GM23248 (cell line): ENCODE results near the gene MAN2B2. TPM values are rescaled to one million over a fixed set of nuclear protein-coding genes. Genes with fewer than 3 reads are reported as not detected.

Experiments
- DNase-seq: peaks from one replicate; pipeline ENCODE4 v3.0.0-alpha.2; 2015
- H2AFZ ChIP-seq: fragments of 200-600 bp; sonication (generic); 2 replicates; pipeline ENCODE4 v1.6.1; 2016; ENCODE audit warnings: antibody characterized with exemption
- H3F3A ChIP-seq: fragments of 200-600 bp; sonication (generic); 2 replicates; pipeline ENCODE4 v1.6.1; 2016; ENCODE audit warnings: mild to moderate bottlenecking, antibody characterized with exemption, mixed run types; ENCODE audit not compliant: insufficient read depth
- H3K27ac ChIP-seq: fragments of 200-600 bp; sonication (generic); 2 replicates; pipeline ENCODE4 v1.5.1; 2016; ENCODE audit warnings: mild to moderate bottlenecking
- H3K27me3 ChIP-seq: fragments of 200-600 bp; sonication (generic); replicated peaks from 2 replicates; pipeline ENCODE4 v1.6.1; 2016; ENCODE audit warnings: mild to moderate bottlenecking; ENCODE audit not compliant: insufficient read depth
- H3K36me3 ChIP-seq: fragments of 200-600 bp; sonication (generic); 2 replicates; pipeline ENCODE4 v1.6.1; 2016; ENCODE audit warnings: low read depth, mild to moderate bottlenecking
- H3K4me1 ChIP-seq: fragments of 200-600 bp; sonication (generic); 2 replicates; pipeline ENCODE4 v1.6.1; 2016; ENCODE audit warnings: mild to moderate bottlenecking; ENCODE audit not compliant: insufficient read depth
- H3K4me2 ChIP-seq: fragments of 200-600 bp; sonication (generic); one replicate; pipeline ENCODE4 v1.6.1; 2016; ENCODE audit warnings: mild to moderate bottlenecking; ENCODE audit not compliant: unreplicated experiment
- H3K4me3 ChIP-seq: fragments of 200-600 bp; sonication (generic); 2 replicates; pipeline ENCODE4 v1.5.1; 2016; ENCODE audit warnings: mild to moderate bottlenecking
- H3K79me2 ChIP-seq: fragments of 200-600 bp; sonication (generic); 2 replicates; pipeline ENCODE4 v1.6.1; 2016; ENCODE audit warnings: mild to moderate bottlenecking; ENCODE audit not compliant: insufficient read depth
- H3K9ac ChIP-seq: fragments of 200-600 bp; sonication (generic); 2 replicates; pipeline ENCODE4 v1.6.1; 2016; ENCODE audit warnings: mild to moderate bottlenecking
- H3K9me2 ChIP-seq: fragments of 200-600 bp; sonication (generic); 2 replicates; pipeline ENCODE4 v1.6.1; 2016; ENCODE audit warnings: mixed run types, mild to moderate bottlenecking, moderate library complexity; ENCODE audit not compliant: insufficient read depth
- H3K9me3 ChIP-seq: fragments of 200-600 bp; sonication (generic); one replicate; pipeline ENCODE4 v1.6.1; 2017; ENCODE audit warnings: low read depth
- H4K20me1 ChIP-seq: fragments of 200-600 bp; sonication (generic); 2 replicates; pipeline ENCODE4 v1.6.0; 2016; ENCODE audit not compliant: insufficient read depth
- EZH2 ChIP-seq: fragments of 200-600 bp; sonication (generic); IDR thresholded peaks from 2 replicates; pipeline ENCODE4 v1.6.1; 2018; ENCODE audit warnings: antibody characterized with exemption, mild to moderate bottlenecking; ENCODE audit not compliant: insufficient read depth, poor library complexity, severe bottlenecking
- EZH2phosphoT487 ChIP-seq: fragments of 200-600 bp; sonication (generic); IDR thresholded peaks from 2 replicates; pipeline ENCODE4 v1.6.1; 2018; ENCODE audit warnings: antibody characterized with exemption, moderate library complexity, mild to moderate bottlenecking, low read depth; ENCODE audit not compliant: insufficient read depth
- WGBS, 2 experiments: methylation state at CpG; one replicate each; pipeline ENCODE4 v1.1.6; 2015 to 2017; ENCODE audit warnings: low lambda C conversion rate in 2 of 2, low coverage in 1 of 2; ENCODE audit errors: missing lambda C conversion rate in 2 of 2; 5-methylcytosine and 5-hydroxymethylcytosine counted together
- in situ Hi-C: fragments of 300-500 bp; cut with MboI; formaldehyde crosslinking; loops from 2 replicates; pipeline ENCODE4 v1.15.0; 2020
- polyA plus RNA-seq: library from polyadenylated mRNA; unstranded; fragments of >200 nt; fragmentation: Nextera tagmentation; extraction: Ambion mirVana; gene quantifications from 2 replicates; pipeline ENCODE4 v1.2.1, GENCODE V29; 2016
- total RNA-seq: library from RNA; depleted of rRNA; stranded (reverse); fragments of >200 nt; shearing (Covaris generic); gene quantifications from 2 replicates; pipeline ENCODE4 v1.2.3, GENCODE V29; 2014

The MAN2B2 gene
- total and polyA plus RNA-seq, 2 experiments from 2014 or later = 28.7 to 40.1 TPM

GRCh38 chr4:6534618-6535328 lies 40.2 kb upstream of the MAN2B2 start:
- no peaks in the 10 kb centered on the region for H4K20me1 ChIP-seq
- H3K9me2 ChIP-seq = no peaks in the 10 kb centered on the region
- H3K4me3 ChIP-seq = no peak overlapping the region
- no peaks in the 10 kb centered on the region for H3F3A ChIP-seq
- no peak overlapping the region for H3K27ac ChIP-seq
- 76 to 80% methylated on average over 35 to 38 of the region's 38 CpGs for WGBS, 2 experiments
- DNase-seq = no peak
- no peaks in the 10 kb centered on the region for H3K4me1 ChIP-seq
- H3K9ac ChIP-seq = no peak overlapping the region
- no peak overlapping the region for H3K4me2 ChIP-seq
- H3K9me3 ChIP-seq = no peaks in the 10 kb centered on the region
- no peak overlapping the region for H2AFZ ChIP-seq
- no peak for TF ChIP-seq EZH2
- TF ChIP-seq EZH2phosphoT487 = no peak
- H3K79me2 ChIP-seq = no peaks in the 10 kb centered on the region
- in situ Hi-C loops = no loop called here
- H3K36me3 ChIP-seq = no peaks in the 10 kb centered on the region
- H3K27me3 ChIP-seq = no peaks in the 10 kb centered on the region; the same call in 1 of the 2 replicates

GRCh38 chr4:6535329-6535692 lies 39.7 kb upstream of the MAN2B2 start:
- in situ Hi-C loops = no loop called here
- 65 to 67% methylated on average over 17 of the region's 17 CpGs for WGBS, 2 experiments
- H3K9ac ChIP-seq = no peak overlapping the region
- H4K20me1 ChIP-seq = no peaks in the 10 kb centered on the region
- no peaks in the 10 kb centered on the region for H3K79me2 ChIP-seq
- no peak for TF ChIP-seq EZH2phosphoT487
- no peak for TF ChIP-seq EZH2
- DNase-seq = no peak
- H3K9me2 ChIP-seq = no peaks in the 10 kb centered on the region
- H3F3A ChIP-seq = no peaks in the 10 kb centered on the region
- no peaks in the 10 kb centered on the region for H3K4me1 ChIP-seq
- H3K4me3 ChIP-seq = no peak overlapping the region
- H2AFZ ChIP-seq = no peak overlapping the region
- no peaks in the 10 kb centered on the region for H3K36me3 ChIP-seq
- H3K27me3 ChIP-seq = no peaks in the 10 kb centered on the region; the same call in 1 of the 2 replicates
- H3K4me2 ChIP-seq = no peak overlapping the region
- H3K9me3 ChIP-seq = no peaks in the 10 kb centered on the region
- no peak overlapping the region for H3K27ac ChIP-seq

- Histone ChIP-seq H2AFZ (no peak overlapping the region), H3K27ac (no peak overlapping the region), H3K4me1 (no peaks in the 10 kb centered on the region), H4K20me1 (no peaks in the 10 kb centered on the region), H3K27me3 (no peaks in the 10 kb centered on the region; the same call in 1 of the 2 replicates), H3K9me3 (no peaks in the 10 kb centered on the region), H3K4me2 (no peak overlapping the region), H3K9me2 (no peaks in the 10 kb centered on the region), H3F3A (no peaks in the 10 kb centered on the region), H3K79me2 (no peaks in the 10 kb centered on the region), H3K36me3 (no peaks in the 10 kb centered on the region), H3K4me3 (no peak overlapping the region), H3K9ac (no peak overlapping the region)
- no peak for DNase-seq
- in situ Hi-C loops = no loop called here
- 61 to 74% methylated on average over 7 of the region's 7 CpGs for WGBS, 2 experiments
- no peak for TF ChIP-seq EZH2
- no peak for TF ChIP-seq EZH2phosphoT487
Observed at GRCh38 chr4:6535706-6536105, 39.3 kb upstream of the MAN2B2 start.

GRCh38 chr4:6538111-6538510 lies 36.9 kb upstream of the MAN2B2 start:
- no peaks in the 10 kb centered on the region for H3K9me2 ChIP-seq
- no peak overlapping the region for H3K4me3 ChIP-seq
- no peaks in the 10 kb centered on the region for H3K9me3 ChIP-seq
- no peak overlapping the region for H3K4me2 ChIP-seq
- H3F3A ChIP-seq = no peaks in the 10 kb centered on the region
- H3K27ac ChIP-seq = no peak overlapping the region
- WGBS, 2 experiments = 61 to 69% methylated on average over 15 of the region's 15 CpGs
- H3K36me3 ChIP-seq = no peaks in the 10 kb centered on the region
- H3K79me2 ChIP-seq = no peaks in the 10 kb centered on the region
- H2AFZ ChIP-seq = no peak overlapping the region
- TF ChIP-seq EZH2phosphoT487 = no peak
- no peak for TF ChIP-seq EZH2
- no peaks in the 10 kb centered on the region for H4K20me1 ChIP-seq
- H3K27me3 ChIP-seq = no peaks in the 10 kb centered on the region; the same call in 1 of the 2 replicates
- no peak for DNase-seq
- H3K4me1 ChIP-seq = no peaks in the 10 kb centered on the region
- in situ Hi-C loops = no loop called here
- H3K9ac ChIP-seq = no peak overlapping the region

- no peak overlapping the region for H3K4me3 ChIP-seq
- H3K79me2 ChIP-seq = no peaks in the 10 kb centered on the region
- TF ChIP-seq EZH2phosphoT487 (no peak), EZH2 (no peak)
- H3K27ac ChIP-seq = no peak overlapping the region
- H3K9me3 ChIP-seq = no peaks in the 10 kb centered on the region
- no peak for DNase-seq
- no peaks in the 10 kb centered on the region; the same call in 1 of the 2 replicates for H3K27me3 ChIP-seq
- no peak overlapping the region for H2AFZ ChIP-seq
- no peaks in the 10 kb centered on the region for H3K4me1 ChIP-seq
- in situ Hi-C loops = no loop called here
- H3F3A ChIP-seq = no peaks in the 10 kb centered on the region
- H3K4me2 ChIP-seq = no peak overlapping the region
- no peaks in the 10 kb centered on the region for H3K36me3 ChIP-seq
- no peaks in the 10 kb centered on the region for H4K20me1 ChIP-seq
- H3K9me2 ChIP-seq = no peaks in the 10 kb centered on the region
- WGBS, 2 experiments = 16 to 17% methylated on average over 22 of the region's 22 CpGs
- no peak overlapping the region for H3K9ac ChIP-seq
Observed at GRCh38 chr4:6538575-6538974, 36.4 kb upstream of the MAN2B2 start.
